K562 (cell line): ENCODE measurements around the gene PPP1R13B. TPM values are rescaled to one million over a fixed set of nuclear protein-coding genes. Genes with fewer than 3 reads are reported as not detected.

Experiments
- ATAC-seq: fragments of 200-7000 bp; cut with Tn5 transposase; 3 replicates; pipeline ENCODE4 v1.9.1; 2020; ENCODE audit warnings: moderate library complexity
- BruUV-seq: library from RNA; stranded (reverse); fragments of 400-500 nt; replicated peaks from 2 replicates; lab custom pipeline; 2021; lab: Mats Ljungman, UMichigan
- CTCF ChIA-PET: fragments of 300-600 bp; formaldehyde crosslinking; extraction: SDS; loops from one replicate; lab custom pipeline; 2021; ENCODE audit warnings: low intra/inter-chr PET ratio; lab: Yijun Ruan, JAX
- POLR2A ChIA-PET: fragments of 300-600, 350-650 bp; sonication (Branson Sonifier 250); formaldehyde crosslinking; extraction: SDS; loops from one replicate; lab custom pipeline; 2021; ENCODE audit warnings: antibody characterized with exemption, inconsistent platforms; lab: Yijun Ruan, JAX
- DNase-seq, 4 experiments: peaks; one replicate each; pipeline versions ENCODE4 v3.0.0 to v3.0.0-alpha.2; 2011 to 2018; ENCODE audit warnings: low spot score in 3 of 4, mixed read lengths in 3 of 4; ENCODE audit errors: extremely low read depth in 1 of 4
- FAIRE-seq: peaks from 2 replicates; lab custom pipeline; 2011; peaks lifted over from hg19 to GRCh38; lab: Jason Lieb, UNC
- H2AFZ ChIP-seq: 2 replicates; pipeline ENCODE4 v1.6.0; 2011; ENCODE audit warnings: low read depth, low read length, control low read depth, inconsistent platforms
- H3K27ac ChIP-seq: fragments of 200-600 bp; 3 replicates; pipeline ENCODE4 v1.8.0; 2011; ENCODE audit warnings: low read depth, mild to moderate bottlenecking, control low read depth, inconsistent platforms, low read length, moderate library complexity, mixed read lengths; ENCODE audit errors: extremely low read depth
- H3K27me3 ChIP-seq, 2 experiments: fragments of 300-600 bp in 1 of 2; 2 replicates in 1 of 2; 3 replicates in 1 of 2; pipeline versions ENCODE4 v1.6.0 to v1.8.0; 2011; ENCODE audit warnings: inconsistent platforms in 2 of 2, low read length in 2 of 2, mild to moderate bottlenecking in 1 of 2, mixed read lengths in 1 of 2, moderate library complexity in 1 of 2; ENCODE audit not compliant: control insufficient read depth in 2 of 2, insufficient read depth in 2 of 2
- H3K36me3 ChIP-seq: fragments of 300-600 bp; 3 replicates; pipeline ENCODE4 v1.8.0; 2011; ENCODE audit warnings: mild to moderate bottlenecking, low read length, inconsistent platforms; ENCODE audit not compliant: control insufficient read depth, insufficient read depth
- H3K4me1 ChIP-seq, 2 experiments: fragments of 200-600 bp in 1 of 2; replicated peaks in 1 of 2; 2 replicates in 1 of 2; 3 replicates in 1 of 2; pipeline versions ENCODE4 v1.5.1 to v1.8.0; 2011; ENCODE audit warnings: inconsistent platforms in 2 of 2, low read length in 2 of 2, mild to moderate bottlenecking in 1 of 2, mixed read lengths in 1 of 2, moderate library complexity in 1 of 2; ENCODE audit not compliant: control insufficient read depth in 2 of 2, insufficient read depth in 2 of 2
- H3K4me2 ChIP-seq: 2 replicates; pipeline ENCODE4 v1.6.1; 2011; ENCODE audit warnings: low read length, control low read depth, inconsistent platforms, mixed read lengths; ENCODE audit not compliant: insufficient read depth
- H3K4me3 ChIP-seq: fragments of 200-600 bp; sonication (generic), shearing (Covaris generic); 2 replicates; pipeline ENCODE4 v1.5.1; 2016; ENCODE audit warnings: control low read depth, inconsistent platforms
- H3K79me2 ChIP-seq: fragments of 200-600 bp; 3 replicates; pipeline ENCODE4 v1.8.0; 2011; ENCODE audit warnings: low read length, inconsistent platforms; ENCODE audit not compliant: control insufficient read depth, insufficient read depth
- H3K9ac ChIP-seq, 2 experiments: 2 replicates each; pipeline versions ENCODE4 v1.6.0 to v1.6.1; 2011; ENCODE audit warnings: low read depth in 2 of 2, low read length in 2 of 2, control low read depth in 1 of 2, inconsistent platforms in 1 of 2, mild to moderate bottlenecking in 1 of 2, mixed read lengths in 1 of 2; ENCODE audit not compliant: insufficient read depth in 1 of 2
- H3K9me1 ChIP-seq: one replicate; pipeline ENCODE4 v1.6.0; 2011; ENCODE audit warnings: inconsistent platforms, mild to moderate bottlenecking, low read length, moderate library complexity; ENCODE audit not compliant: control insufficient read depth, insufficient read depth
- H3K9me3 ChIP-seq: replicated peaks from 2 replicates; pipeline ENCODE4 v1.5.1; 2011; ENCODE audit warnings: low read depth, low read length, inconsistent platforms; ENCODE audit not compliant: control insufficient read depth, insufficient read depth
- H4K20me1 ChIP-seq: replicated peaks from 2 replicates; pipeline ENCODE4 v1.6.1; 2011; ENCODE audit warnings: low read length, inconsistent platforms, mixed read lengths; ENCODE audit not compliant: control insufficient read depth, insufficient read depth
- ZC3H8 ChIP-seq: fragments of 450-650 bp; IDR thresholded peaks from 2 replicates; pipeline ENCODE4 v1.6.1; 2017
- whole genome bisulfite sequencing: fragments of 100-300 bp; shearing (Covaris generic); methylation state at CpG from one replicate; pipeline ENCODE4 v1.1.6; 2016; ENCODE audit warnings: low coverage, mixed read lengths; ENCODE audit not compliant: insufficient coverage; ENCODE audit errors: missing lambda C conversion rate; 5-methylcytosine and 5-hydroxymethylcytosine counted together
- in situ Hi-C: fragments of 300-500 bp; cut with MboI; formaldehyde crosslinking; loops from 4 replicates; pipeline ENCODE4 v1.15.0; 2018; ENCODE audit warnings: inconsistent platforms, mixed read lengths
- intact Hi-C: fragments of 100-400 bp; cut with micrococcal nuclease; formaldehyde crosslinking; loops from 2 replicates; pipeline ENCODE4 v1.14.2; 2022
- polyA plus RNA-seq, 8 experiments: library from polyadenylated mRNA; depleted of rRNA in 4 of 8; stranded (reverse) in 5 of 8; unstranded in 3 of 8; fragments of >200 nt; fragmentation: Nextera tagmentation in 2 of 8; fragmentation: Illumina TruSeq in 1 of 8; extraction: Ambion mirVana in 2 of 8; extraction: Trizol in 1 of 8; gene quantifications; 2 replicates each; pipeline versions ENCODE4 v1.2.1 to v1.2.3, GENCODE V29; 2011 to 2014; ENCODE audit warnings: inconsistent platforms in 1 of 8, missing spikeins in 1 of 8
- total RNA-seq, 7 experiments: library from RNA; depleted of rRNA in 6 of 7; stranded (reverse); fragments of >200 nt in 6 of 7; fragmentation: Illumina TruSeq in 2 of 7; extraction: Trizol in 2 of 7; gene quantifications; 2 replicates each; pipeline versions ENCODE4 v1.2.1 to v1.2.3, GENCODE V29; 2011 to 2021; ENCODE audit warnings: low replicate concordance in 1 of 7
- TF ChIP-seq, protein P1 (sequence below), 2 experiments: fragments of 450-650 bp in 1 of 2; sonication (generic) in 1 of 2; formaldehyde crosslinking in 1 of 2; IDR thresholded peaks; 2 replicates each; pipeline versions ENCODE4 v1.7.1 to v1.9.0; 2016 to 2022; ENCODE audit warnings: inconsistent platforms in 1 of 2, mild to moderate bottlenecking in 1 of 2, missing genetic modification reagents in 1 of 2

Gene PPP1R13B
- total and polyA plus RNA-seq, 9 of the 15 experiments (the other 6 are each of a cell fraction or from before 2014, with no cell fraction given) = 0.03 to 1.7 (median 0.15) TPM

DNA sequence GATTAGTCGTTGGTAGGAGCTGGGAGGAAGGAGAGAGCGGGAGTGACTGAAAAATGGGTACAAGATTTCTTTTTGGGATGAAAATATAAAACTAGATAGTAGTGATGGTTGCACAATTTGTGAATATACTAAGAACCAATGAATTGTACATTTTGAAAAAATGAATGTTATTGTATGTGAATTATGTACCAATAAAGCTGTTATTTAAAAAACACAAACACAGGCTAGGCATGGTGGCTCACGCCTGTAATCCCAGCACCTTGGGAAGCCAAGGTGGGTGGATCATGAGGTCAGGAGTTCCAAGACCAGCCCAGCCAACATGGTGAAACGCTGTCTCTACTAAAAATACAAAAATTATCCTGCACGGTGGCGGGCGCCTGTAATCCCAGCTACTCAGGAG, 32.1 kb downstream of the PPP1R13B start:
- ATAC-seq = no peak
- TF ChIP-seq, protein P1, sequence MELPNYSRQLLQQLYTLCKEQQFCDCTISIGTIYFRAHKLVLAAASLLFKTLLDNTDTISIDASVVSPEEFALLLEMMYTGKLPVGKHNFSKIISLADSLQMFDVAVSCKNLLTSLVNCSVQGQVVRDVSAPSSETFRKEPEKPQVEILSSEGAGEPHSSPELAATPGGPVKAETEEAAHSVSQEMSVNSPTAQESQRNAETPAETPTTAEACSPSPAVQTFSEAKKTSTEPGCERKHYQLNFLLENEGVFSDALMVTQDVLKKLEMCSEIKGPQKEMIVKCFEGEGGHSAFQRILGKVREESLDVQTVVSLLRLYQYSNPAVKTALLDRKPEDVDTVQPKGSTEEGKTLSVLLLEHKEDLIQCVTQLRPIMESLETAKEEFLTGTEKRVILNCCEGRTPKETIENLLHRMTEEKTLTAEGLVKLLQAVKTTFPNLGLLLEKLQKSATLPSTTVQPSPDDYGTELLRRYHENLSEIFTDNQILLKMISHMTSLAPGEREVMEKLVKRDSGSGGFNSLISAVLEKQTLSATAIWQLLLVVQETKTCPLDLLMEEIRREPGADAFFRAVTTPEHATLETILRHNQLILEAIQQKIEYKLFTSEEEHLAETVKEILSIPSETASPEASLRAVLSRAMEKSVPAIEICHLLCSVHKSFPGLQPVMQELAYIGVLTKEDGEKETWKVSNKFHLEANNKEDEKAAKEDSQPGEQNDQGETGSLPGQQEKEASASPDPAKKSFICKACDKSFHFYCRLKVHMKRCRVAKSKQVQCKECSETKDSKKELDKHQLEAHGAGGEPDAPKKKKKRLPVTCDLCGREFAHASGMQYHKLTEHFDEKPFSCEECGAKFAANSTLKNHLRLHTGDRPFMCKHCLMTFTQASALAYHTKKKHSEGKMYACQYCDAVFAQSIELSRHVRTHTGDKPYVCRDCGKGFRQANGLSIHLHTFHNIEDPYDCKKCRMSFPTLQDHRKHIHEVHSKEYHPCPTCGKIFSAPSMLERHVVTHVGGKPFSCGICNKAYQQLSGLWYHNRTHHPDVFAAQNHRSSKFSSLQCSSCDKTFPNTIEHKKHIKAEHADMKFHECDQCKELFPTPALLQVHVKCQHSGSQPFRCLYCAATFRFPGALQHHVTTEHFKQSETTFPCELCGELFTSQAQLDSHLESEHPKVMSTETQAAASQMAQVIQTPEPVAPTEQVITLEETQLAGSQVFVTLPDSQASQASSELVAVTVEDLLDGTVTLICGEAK (IDR thresholded peaks at IDR 0.05) = peak; percentile 73
- TF ChIP-seq, protein P1 (CRISPR knock-in tag; IDR thresholded peaks at IDR 0.05) = peak; percentile 55; the same call in 1 of the 2 replicates
- TF ChIP-seq ZC3H8 = no peak
- TF ChIP-seq, all 486 proteins: peak for 1
- Histone ChIP-seq H3K9me3 (no peaks in the 10 kb centered on the region), H3K4me2 (no peak overlapping the region), H3K4me3 (no peak overlapping the region), H4K20me1 (no peaks in the 10 kb centered on the region), H3K79me2 (no peaks in the 10 kb centered on the region), H2AFZ (no peak overlapping the region), H3K4me1 (no peaks in the 10 kb centered on the region), H3K27ac (no peak overlapping the region), H3K9ac (no peak overlapping the region), H3K27me3 (peaks cover 0 to 5% of the 10 kb centered on the region in 2 experiments; a peak in 2 of 5 replicates), H3K9me1 (no peaks in the 10 kb centered on the region), H3K36me3 (no peaks in the 10 kb centered on the region)
- FAIRE-seq (no peak), DNase-seq (no peak)
- ChIA-PET CTCF (interaction anchor here (0.6 kb wide), 1 partner anchor 41 kb away, joined by 3 read pairs; no protein-coding TSS in a partner anchor), POLR2A (interaction anchor here (2.2 kb wide), 1 partner anchor 9 kb away, joined by 6 read pairs; no protein-coding TSS in a partner anchor)
- intact Hi-C loops = no loop called here
- no TSS peak for BruUV-seq
- 9% methylated on average over 5 of the region's 7 CpGs for WGBS
- in situ Hi-C loops = no loop called here
